K562 (cell line): ENCODE results near the gene DPH7. TPM values are rescaled to one million over a fixed set of nuclear protein-coding genes. Genes with fewer than 3 reads are reported as not detected.
"Not testable (repeated sequence)": the region's sequence is repeated elsewhere in the genome, so short reads cannot be mapped to it uniquely, and the experiment has no call there.

Experiments used
- ATAC-seq: fragments of 200-7000 bp; cut with Tn5 transposase; 3 replicates; pipeline ENCODE4 v1.9.1; 2020; ENCODE audit warnings: moderate library complexity
- BruUV-seq: library from RNA; stranded (reverse); fragments of 400-500 nt; replicated peaks from 2 replicates; lab custom pipeline; 2021; lab: Mats Ljungman, UMichigan
- CTCF ChIA-PET: fragments of 300-600 bp; formaldehyde crosslinking; extraction: SDS; loops from one replicate; lab custom pipeline; 2021; ENCODE audit warnings: low intra/inter-chr PET ratio; lab: Yijun Ruan, JAX
- POLR2A ChIA-PET: fragments of 300-600, 350-650 bp; sonication (Branson Sonifier 250); formaldehyde crosslinking; extraction: SDS; loops from one replicate; lab custom pipeline; 2021; ENCODE audit warnings: antibody characterized with exemption, inconsistent platforms; lab: Yijun Ruan, JAX
- DNase-seq, 4 experiments: peaks; one replicate each; pipeline versions ENCODE4 v3.0.0 to v3.0.0-alpha.2; 2011 to 2018; ENCODE audit warnings: low spot score in 3 of 4, mixed read lengths in 3 of 4; ENCODE audit errors: extremely low read depth in 1 of 4
- FAIRE-seq: peaks from 2 replicates; lab custom pipeline; 2011; peaks lifted over from hg19 to GRCh38; lab: Jason Lieb, UNC
- H2AFZ ChIP-seq: 2 replicates; pipeline ENCODE4 v1.6.0; 2011; ENCODE audit warnings: low read depth, low read length, control low read depth, inconsistent platforms
- H3K27ac ChIP-seq: fragments of 200-600 bp; 3 replicates; pipeline ENCODE4 v1.8.0; 2011; ENCODE audit warnings: low read depth, mild to moderate bottlenecking, control low read depth, inconsistent platforms, low read length, moderate library complexity, mixed read lengths; ENCODE audit errors: extremely low read depth
- H3K27me3 ChIP-seq, 2 experiments: fragments of 300-600 bp in 1 of 2; 2 replicates in 1 of 2; 3 replicates in 1 of 2; pipeline versions ENCODE4 v1.6.0 to v1.8.0; 2011; ENCODE audit warnings: inconsistent platforms in 2 of 2, low read length in 2 of 2, mild to moderate bottlenecking in 1 of 2, mixed read lengths in 1 of 2, moderate library complexity in 1 of 2; ENCODE audit not compliant: control insufficient read depth in 2 of 2, insufficient read depth in 2 of 2
- H3K36me3 ChIP-seq: fragments of 300-600 bp; 3 replicates; pipeline ENCODE4 v1.8.0; 2011; ENCODE audit warnings: mild to moderate bottlenecking, low read length, inconsistent platforms; ENCODE audit not compliant: control insufficient read depth, insufficient read depth
- H3K4me1 ChIP-seq, 2 experiments: fragments of 200-600 bp in 1 of 2; replicated peaks in 1 of 2; 2 replicates in 1 of 2; 3 replicates in 1 of 2; pipeline versions ENCODE4 v1.5.1 to v1.8.0; 2011; ENCODE audit warnings: inconsistent platforms in 2 of 2, low read length in 2 of 2, mild to moderate bottlenecking in 1 of 2, mixed read lengths in 1 of 2, moderate library complexity in 1 of 2; ENCODE audit not compliant: control insufficient read depth in 2 of 2, insufficient read depth in 2 of 2
- H3K4me2 ChIP-seq: 2 replicates; pipeline ENCODE4 v1.6.1; 2011; ENCODE audit warnings: low read length, control low read depth, inconsistent platforms, mixed read lengths; ENCODE audit not compliant: insufficient read depth
- H3K4me3 ChIP-seq: fragments of 200-600 bp; sonication (generic), shearing (Covaris generic); 2 replicates; pipeline ENCODE4 v1.5.1; 2016; ENCODE audit warnings: control low read depth, inconsistent platforms
- H3K79me2 ChIP-seq: fragments of 200-600 bp; 3 replicates; pipeline ENCODE4 v1.8.0; 2011; ENCODE audit warnings: low read length, inconsistent platforms; ENCODE audit not compliant: control insufficient read depth, insufficient read depth
- H3K9ac ChIP-seq, 2 experiments: 2 replicates each; pipeline versions ENCODE4 v1.6.0 to v1.6.1; 2011; ENCODE audit warnings: low read depth in 2 of 2, low read length in 2 of 2, control low read depth in 1 of 2, inconsistent platforms in 1 of 2, mild to moderate bottlenecking in 1 of 2, mixed read lengths in 1 of 2; ENCODE audit not compliant: insufficient read depth in 1 of 2
- H3K9me1 ChIP-seq: one replicate; pipeline ENCODE4 v1.6.0; 2011; ENCODE audit warnings: inconsistent platforms, mild to moderate bottlenecking, low read length, moderate library complexity; ENCODE audit not compliant: control insufficient read depth, insufficient read depth
- H3K9me3 ChIP-seq: replicated peaks from 2 replicates; pipeline ENCODE4 v1.5.1; 2011; ENCODE audit warnings: low read depth, low read length, inconsistent platforms; ENCODE audit not compliant: control insufficient read depth, insufficient read depth
- H4K20me1 ChIP-seq: replicated peaks from 2 replicates; pipeline ENCODE4 v1.6.1; 2011; ENCODE audit warnings: low read length, inconsistent platforms, mixed read lengths; ENCODE audit not compliant: control insufficient read depth, insufficient read depth
- ATF7 ChIP-seq: fragments of 450-650 bp; IDR thresholded peaks from 2 replicates; pipeline ENCODE4 v1.7.1; 2014; ENCODE audit warnings: mild to moderate bottlenecking, moderate library complexity
- SOX6 ChIP-seq: fragments of 450-650 bp; IDR thresholded peaks from 2 replicates; pipeline ENCODE4 v1.6.1; 2014; ENCODE audit warnings: mild to moderate bottlenecking
- ZBTB40 ChIP-seq, 2 experiments: fragments of 450-650 bp in 1 of 2; sonication (generic) in 1 of 2; formaldehyde crosslinking in 1 of 2; IDR thresholded peaks; 2 replicates each; pipeline versions ENCODE4 v1.7.1 to v1.9.0; 2016 to 2022; ENCODE audit warnings: inconsistent platforms in 1 of 2, mild to moderate bottlenecking in 1 of 2, missing genetic modification reagents in 1 of 2
- ZNF24 ChIP-seq: fragments of 450-650 bp; IDR thresholded peaks from 2 replicates; pipeline ENCODE4 v1.6.1; 2016
- WGBS: fragments of 100-300 bp; shearing (Covaris generic); methylation state at CpG from one replicate; pipeline ENCODE4 v1.1.6; 2016; ENCODE audit warnings: low coverage, mixed read lengths; ENCODE audit not compliant: insufficient coverage; ENCODE audit errors: missing lambda C conversion rate; 5-methylcytosine and 5-hydroxymethylcytosine counted together
- in situ Hi-C: fragments of 300-500 bp; cut with MboI; formaldehyde crosslinking; loops from 4 replicates; pipeline ENCODE4 v1.15.0; 2018; ENCODE audit warnings: inconsistent platforms, mixed read lengths
- intact Hi-C: fragments of 100-400 bp; cut with micrococcal nuclease; formaldehyde crosslinking; loops from 2 replicates; pipeline ENCODE4 v1.14.2; 2022
- polyA plus RNA-seq, 8 experiments: library from polyadenylated mRNA; depleted of rRNA in 4 of 8; stranded (reverse) in 5 of 8; unstranded in 3 of 8; fragments of >200 nt; fragmentation: Nextera tagmentation in 2 of 8; fragmentation: Illumina TruSeq in 1 of 8; extraction: Ambion mirVana in 2 of 8; extraction: Trizol in 1 of 8; gene quantifications; 2 replicates each; pipeline versions ENCODE4 v1.2.1 to v1.2.3, GENCODE V29; 2011 to 2014; ENCODE audit warnings: inconsistent platforms in 1 of 8, missing spikeins in 1 of 8
- total RNA-seq, 7 experiments: library from RNA; depleted of rRNA in 6 of 7; stranded (reverse); fragments of >200 nt in 6 of 7; fragmentation: Illumina TruSeq in 2 of 7; extraction: Trizol in 2 of 7; gene quantifications; 2 replicates each; pipeline versions ENCODE4 v1.2.1 to v1.2.3, GENCODE V29; 2011 to 2021; ENCODE audit warnings: low replicate concordance in 1 of 7

Gene DPH7
- total and polyA plus RNA-seq, 9 of the 15 experiments (the other 6 are each of a cell fraction or from before 2014, with no cell fraction given): 13.9 to 68.6 (median 41.3) TPM

- TF ChIP-seq ZBTB40 (IDR thresholded peaks at IDR 0.05) (peak; percentile 81), ZBTB40 (CRISPR knock-in tag; IDR thresholded peaks at IDR 0.05) (no peak), ATF7 (peak; percentile 47), SOX6 (0 out of 2 replicates have a peak, but pooled peaks have one; percentile 18), ZNF24 (peak; percentile 82)
Observed at GRCh38 chr9:137626464-137626863, 47.7 kb upstream of the DPH7 start (continued).

DNA sequence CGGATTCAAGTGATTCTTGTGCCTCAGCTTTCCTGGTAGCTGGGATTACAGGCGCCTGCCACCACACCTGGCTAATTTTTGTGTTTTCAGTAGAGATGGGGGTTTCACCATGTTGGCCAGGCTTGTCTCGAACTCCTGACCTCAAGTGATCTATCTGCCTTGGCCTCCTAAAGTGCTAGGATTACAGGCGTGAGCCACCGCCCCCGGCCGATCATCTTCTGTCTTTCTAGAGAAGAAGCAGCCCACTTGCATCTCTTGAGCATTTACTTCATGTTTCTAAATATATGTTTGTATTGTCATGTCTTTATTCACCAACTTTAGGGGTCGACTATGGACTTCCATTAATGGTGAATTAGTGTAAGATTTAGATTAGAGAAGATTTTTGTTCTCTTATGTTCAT is 43.5 kb upstream of the DPH7 start:
- ATAC-seq, CTCF ChIA-PET, H3K27ac ChIP-seq, H4K20me1 ChIP-seq, H2AFZ ChIP-seq, BruUV-seq, H3K9me1 ChIP-seq, DNase-seq, H3K9ac ChIP-seq, FAIRE-seq, H3K27me3 ChIP-seq, POLR2A ChIA-PET, H3K9me3 ChIP-seq, in situ Hi-C loops, H3K4me3 ChIP-seq, H3K4me2 ChIP-seq: not testable (repeated sequence)
- Histone ChIP-seq H3K4me1 (peaks cover 31 to 32% of the 10 kb centered on the region in 2 experiments), H3K79me2 (peaks cover 93% of the 10 kb centered on the region), H3K36me3 (peaks cover 29% of the 10 kb centered on the region)
- intact Hi-C loops: loop anchor here (5.0 kb wide), 1 partner anchor 45 kb away; no protein-coding TSS in a partner anchor
- WGBS: 75% methylated on average over 8 of the region's 8 CpGs
